ENCODE results near the gene ABHD17A. TPM values are rescaled to one million over a fixed set of nuclear protein-coding genes. Genes with fewer than 3 reads are reported as not detected.
A peak's percentile ranks its signal among the peaks of the same experiment; 100 is the strongest.

Gene ABHD17A
- total RNA-seq, 1 experiment from 2014 or later = 60.7 TPM

DNA sequence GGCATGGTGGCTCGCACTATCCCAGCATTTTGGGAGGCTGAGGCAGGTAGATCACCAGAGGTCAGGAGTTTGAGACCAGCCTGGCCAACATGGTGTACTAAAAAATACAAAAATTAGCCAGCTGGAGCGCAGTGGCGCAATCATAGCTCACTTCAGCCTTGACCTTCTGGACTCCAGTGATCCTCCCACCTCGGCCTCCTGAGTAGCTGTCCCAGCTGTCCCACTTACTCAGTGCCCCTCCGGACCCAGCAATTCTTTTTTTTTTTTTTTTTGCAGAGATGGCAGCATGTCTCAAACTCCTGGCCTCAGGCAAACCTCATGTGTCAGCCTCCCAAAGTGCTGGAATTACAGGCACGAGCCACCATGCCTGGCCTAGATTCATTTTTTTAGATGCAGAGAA is 17.6 kb upstream of the ABHD17A start:
- ChIA-PET POLR2A (interaction anchor here (0.6 to 0.7 kb wide), 2 partner anchors 28 to 1553 kb away, joined by 3 read pairs; no protein-coding TSS in a partner anchor), CTCF (interaction anchor here (2.0 to 2.2 kb wide), 2 partner anchors 27 to 77 kb away, joined by 10 to 11 read pairs; no protein-coding TSS in a partner anchor)
- Mint-ChIP-seq H3K36me3 (no peaks in the 10 kb centered on the region), H3K9me3 (no peaks in the 10 kb centered on the region), H3K27ac (no peak overlapping the region; the same call in 1 of the 2 replicates), H3K4me1 (peaks cover 17% of the 10 kb centered on the region), H3K4me3 (no peak overlapping the region), H3K27me3 (ENCODE audit: low read depth) (no peaks in the 10 kb centered on the region)
- ATAC-seq = no peak
- DNase-seq (ENCODE audit: low spot score) = no peak
- TF ChIP-seq, protein P1, sequence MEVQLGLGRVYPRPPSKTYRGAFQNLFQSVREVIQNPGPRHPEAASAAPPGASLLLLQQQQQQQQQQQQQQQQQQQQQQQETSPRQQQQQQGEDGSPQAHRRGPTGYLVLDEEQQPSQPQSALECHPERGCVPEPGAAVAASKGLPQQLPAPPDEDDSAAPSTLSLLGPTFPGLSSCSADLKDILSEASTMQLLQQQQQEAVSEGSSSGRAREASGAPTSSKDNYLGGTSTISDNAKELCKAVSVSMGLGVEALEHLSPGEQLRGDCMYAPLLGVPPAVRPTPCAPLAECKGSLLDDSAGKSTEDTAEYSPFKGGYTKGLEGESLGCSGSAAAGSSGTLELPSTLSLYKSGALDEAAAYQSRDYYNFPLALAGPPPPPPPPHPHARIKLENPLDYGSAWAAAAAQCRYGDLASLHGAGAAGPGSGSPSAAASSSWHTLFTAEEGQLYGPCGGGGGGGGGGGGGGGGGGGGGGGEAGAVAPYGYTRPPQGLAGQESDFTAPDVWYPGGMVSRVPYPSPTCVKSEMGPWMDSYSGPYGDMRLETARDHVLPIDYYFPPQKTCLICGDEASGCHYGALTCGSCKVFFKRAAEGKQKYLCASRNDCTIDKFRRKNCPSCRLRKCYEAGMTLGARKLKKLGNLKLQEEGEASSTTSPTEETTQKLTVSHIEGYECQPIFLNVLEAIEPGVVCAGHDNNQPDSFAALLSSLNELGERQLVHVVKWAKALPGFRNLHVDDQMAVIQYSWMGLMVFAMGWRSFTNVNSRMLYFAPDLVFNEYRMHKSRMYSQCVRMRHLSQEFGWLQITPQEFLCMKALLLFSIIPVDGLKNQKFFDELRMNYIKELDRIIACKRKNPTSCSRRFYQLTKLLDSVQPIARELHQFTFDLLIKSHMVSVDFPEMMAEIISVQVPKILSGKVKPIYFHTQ (CRISPR knock-in tag; IDR thresholded peaks at IDR 0.05) = no peak
- TF ChIP-seq, protein P2, sequence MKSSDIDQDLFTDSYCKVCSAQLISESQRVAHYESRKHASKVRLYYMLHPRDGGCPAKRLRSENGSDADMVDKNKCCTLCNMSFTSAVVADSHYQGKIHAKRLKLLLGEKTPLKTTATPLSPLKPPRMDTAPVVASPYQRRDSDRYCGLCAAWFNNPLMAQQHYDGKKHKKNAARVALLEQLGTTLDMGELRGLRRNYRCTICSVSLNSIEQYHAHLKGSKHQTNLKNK (CRISPR knock-in tag; IDR thresholded peaks at IDR 0.05) = no peak
- TF ChIP-seq GABPB1 (CRISPR knock-in tag; IDR thresholded peaks at IDR 0.05) (peak; percentile 30; the same call in 1 of the 2 replicates), ZNF232 (CRISPR knock-in tag; IDR thresholded peaks at IDR 0.05) (no peak)
- TF ChIP-seq, protein P3, sequence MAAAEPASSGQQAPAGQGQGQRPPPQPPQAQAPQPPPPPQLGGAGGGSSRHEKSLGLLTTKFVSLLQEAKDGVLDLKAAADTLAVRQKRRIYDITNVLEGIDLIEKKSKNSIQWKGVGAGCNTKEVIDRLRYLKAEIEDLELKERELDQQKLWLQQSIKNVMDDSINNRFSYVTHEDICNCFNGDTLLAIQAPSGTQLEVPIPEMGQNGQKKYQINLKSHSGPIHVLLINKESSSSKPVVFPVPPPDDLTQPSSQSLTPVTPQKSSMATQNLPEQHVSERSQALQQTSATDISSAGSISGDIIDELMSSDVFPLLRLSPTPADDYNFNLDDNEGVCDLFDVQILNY (CRISPR knock-in tag; IDR thresholded peaks at IDR 0.05) = no peak

DNA sequence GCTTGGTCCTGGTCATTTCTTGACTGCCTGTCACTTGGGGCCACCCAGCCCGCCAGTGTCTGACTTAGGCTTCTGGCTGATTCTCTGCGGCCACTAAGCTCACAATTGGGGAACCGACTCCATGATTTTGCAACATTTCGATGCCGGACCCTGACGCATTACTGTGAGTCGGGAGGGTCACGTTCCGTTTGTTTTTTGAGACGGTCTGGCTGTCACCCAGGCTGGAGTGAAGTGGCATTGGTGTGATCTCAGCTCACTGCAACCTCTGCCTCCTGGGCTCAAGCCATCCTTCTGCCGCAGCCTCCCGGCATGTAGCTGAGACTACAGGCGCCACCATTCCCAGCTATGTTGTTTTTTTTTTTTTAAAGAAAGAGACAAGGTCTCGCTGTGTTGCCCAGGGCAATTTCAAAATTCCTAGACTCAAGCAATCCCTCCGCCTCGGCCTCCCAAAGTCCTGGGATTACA is 16.7 kb upstream of the ABHD17A start:
- Mint-ChIP-seq H3K36me3 (no peaks in the 10 kb centered on the region), H3K9me3 (no peaks in the 10 kb centered on the region), H3K4me1 (peaks cover 21% of the 10 kb centered on the region), H3K4me3 (no peak overlapping the region), H3K27ac (no peak overlapping the region), H3K27me3 (ENCODE audit: low read depth) (peaks cover 5% of the 10 kb centered on the region; the same call in 1 of the 2 replicates)
- TF ChIP-seq, protein P2 (CRISPR knock-in tag; IDR thresholded peaks at IDR 0.05) = no peak
- 0 out of 2 replicates have a peak, but pooled peaks have one; percentile 0 for TF ChIP-seq ZNF121 (CRISPR knock-in tag; IDR thresholded peaks at IDR 0.05)
- TF ChIP-seq, protein P4, sequence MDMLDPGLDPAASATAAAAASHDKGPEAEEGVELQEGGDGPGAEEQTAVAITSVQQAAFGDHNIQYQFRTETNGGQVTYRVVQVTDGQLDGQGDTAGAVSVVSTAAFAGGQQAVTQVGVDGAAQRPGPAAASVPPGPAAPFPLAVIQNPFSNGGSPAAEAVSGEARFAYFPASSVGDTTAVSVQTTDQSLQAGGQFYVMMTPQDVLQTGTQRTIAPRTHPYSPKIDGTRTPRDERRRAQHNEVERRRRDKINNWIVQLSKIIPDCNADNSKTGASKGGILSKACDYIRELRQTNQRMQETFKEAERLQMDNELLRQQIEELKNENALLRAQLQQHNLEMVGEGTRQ (CRISPR knock-in tag; IDR thresholded peaks at IDR 0.05) = no peak
- no peak for ATAC-seq
- ChIA-PET POLR2A (no interaction called here), CTCF (interaction anchor here (0.6 kb wide), 1 partner anchor 43 kb away, joined by 4 read pairs; no protein-coding TSS in a partner anchor)
- DNase-seq (ENCODE audit: low spot score) = no peak

DNA sequence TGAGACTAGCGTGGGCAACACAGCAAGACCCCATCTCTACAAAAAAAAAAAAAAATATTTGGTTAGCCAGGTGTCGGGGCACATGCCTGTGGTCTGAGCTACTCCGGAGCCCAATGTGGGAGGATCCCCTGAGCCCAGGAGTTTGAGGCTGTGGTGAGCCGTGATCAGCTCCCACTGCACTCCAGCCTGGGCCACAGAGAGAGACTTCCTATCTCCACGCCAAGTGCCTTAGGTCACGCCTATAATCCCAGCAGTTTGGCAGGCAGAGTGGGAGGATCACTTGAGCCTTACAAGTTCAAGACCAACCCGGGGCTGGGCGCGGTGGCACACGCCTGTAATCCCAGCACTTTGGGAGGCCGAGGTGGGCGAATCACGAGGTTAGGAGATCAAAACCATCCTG is 11.2 kb upstream of the ABHD17A start:
- Mint-ChIP-seq H3K27ac (no peak overlapping the region), H3K27me3 (ENCODE audit: low read depth) (peaks cover 17% of the 10 kb centered on the region), H3K4me3 (no peak overlapping the region), H3K9me3 (no peaks in the 10 kb centered on the region), H3K4me1 (peaks cover 7% of the 10 kb centered on the region), H3K36me3 (no peaks in the 10 kb centered on the region)
- ATAC-seq (no peak), DNase-seq (ENCODE audit: low spot score) (no peak)
- ChIA-PET CTCF (interaction anchor here (1.2 to 2.8 kb wide), 4 partner anchors 31 to 370 kb away, joined by 3 to 19 read pairs (median 5); no protein-coding TSS in a partner anchor), POLR2A (no interaction called here)
- no peak for TF ChIP-seq ZNF138 (CRISPR knock-in tag; conservative IDR thresholded peaks at IDR 0.05)
- TF ChIP-seq MXD4 (CRISPR knock-in tag; IDR thresholded peaks at IDR 0.05; ENCODE audit: borderline replicate concordance) = no peak
- no peak for TF ChIP-seq IRF2 (CRISPR knock-in tag; IDR thresholded peaks at IDR 0.05; ENCODE audit: borderline replicate concordance, low read depth)
- TF ChIP-seq, protein P3 (CRISPR knock-in tag; IDR thresholded peaks at IDR 0.05) = no peak
- no peak for TF ChIP-seq RELA (CRISPR knock-in tag; IDR thresholded peaks at IDR 0.05; ENCODE audit: borderline replicate concordance)
- TF ChIP-seq, protein P5, sequence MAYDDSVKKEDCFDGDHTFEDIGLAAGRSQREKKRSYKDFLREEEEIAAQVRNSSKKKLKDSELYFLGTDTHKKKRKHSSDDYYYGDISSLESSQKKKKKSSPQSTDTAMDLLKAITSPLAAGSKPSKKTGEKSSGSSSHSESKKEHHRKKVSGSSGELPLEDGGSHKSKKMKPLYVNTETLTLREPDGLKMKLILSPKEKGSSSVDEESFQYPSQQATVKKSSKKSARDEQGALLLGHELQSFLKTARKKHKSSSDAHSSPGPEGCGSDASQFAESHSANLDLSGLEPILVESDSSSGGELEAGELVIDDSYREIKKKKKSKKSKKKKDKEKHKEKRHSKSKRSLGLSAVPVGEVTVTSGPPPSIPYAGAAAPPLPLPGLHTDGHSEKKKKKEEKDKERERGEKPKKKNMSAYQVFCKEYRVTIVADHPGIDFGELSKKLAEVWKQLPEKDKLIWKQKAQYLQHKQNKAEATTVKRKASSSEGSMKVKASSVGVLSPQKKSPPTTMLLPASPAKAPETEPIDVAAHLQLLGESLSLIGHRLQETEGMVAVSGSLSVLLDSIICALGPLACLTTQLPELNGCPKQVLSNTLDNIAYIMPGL (CRISPR knock-in tag; IDR thresholded peaks at IDR 0.05) = no peak
- TF ChIP-seq SOX15 (CRISPR knock-in tag; IDR thresholded peaks at IDR 0.05) = no peak
- TF ChIP-seq HMGA2 (CRISPR knock-in tag; IDR thresholded peaks at IDR 0.05) = no peak
- no peak for TF ChIP-seq EMX1 (CRISPR knock-in tag; IDR thresholded peaks at IDR 0.05)
- TF ChIP-seq, protein P6, sequence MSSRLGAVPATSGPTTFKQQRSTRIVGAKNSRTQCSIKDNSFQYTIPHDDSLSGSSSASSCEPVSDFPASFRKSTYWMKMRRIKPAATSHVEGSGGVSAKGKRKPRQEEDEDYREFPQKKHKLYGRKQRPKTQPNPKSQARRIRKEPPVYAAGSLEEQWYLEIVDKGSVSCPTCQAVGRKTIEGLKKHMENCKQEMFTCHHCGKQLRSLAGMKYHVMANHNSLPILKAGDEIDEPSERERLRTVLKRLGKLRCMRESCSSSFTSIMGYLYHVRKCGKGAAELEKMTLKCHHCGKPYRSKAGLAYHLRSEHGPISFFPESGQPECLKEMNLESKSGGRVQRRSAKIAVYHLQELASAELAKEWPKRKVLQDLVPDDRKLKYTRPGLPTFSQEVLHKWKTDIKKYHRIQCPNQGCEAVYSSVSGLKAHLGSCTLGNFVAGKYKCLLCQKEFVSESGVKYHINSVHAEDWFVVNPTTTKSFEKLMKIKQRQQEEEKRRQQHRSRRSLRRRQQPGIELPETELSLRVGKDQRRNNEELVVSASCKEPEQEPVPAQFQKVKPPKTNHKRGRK (CRISPR knock-in tag; IDR thresholded peaks at IDR 0.05; ENCODE audit: borderline replicate concordance) = no peak
- no peak for TF ChIP-seq ATF1 (CRISPR knock-in tag; IDR thresholded peaks at IDR 0.05)
- TF ChIP-seq, protein P7, sequence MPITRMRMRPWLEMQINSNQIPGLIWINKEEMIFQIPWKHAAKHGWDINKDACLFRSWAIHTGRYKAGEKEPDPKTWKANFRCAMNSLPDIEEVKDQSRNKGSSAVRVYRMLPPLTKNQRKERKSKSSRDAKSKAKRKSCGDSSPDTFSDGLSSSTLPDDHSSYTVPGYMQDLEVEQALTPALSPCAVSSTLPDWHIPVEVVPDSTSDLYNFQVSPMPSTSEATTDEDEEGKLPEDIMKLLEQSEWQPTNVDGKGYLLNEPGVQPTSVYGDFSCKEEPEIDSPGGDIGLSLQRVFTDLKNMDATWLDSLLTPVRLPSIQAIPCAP (CRISPR knock-in tag; IDR thresholded peaks at IDR 0.05) = no peak
